Measurements from ENCODE around the gene DNASE1L2.

Gene DNASE1L2

DNA sequence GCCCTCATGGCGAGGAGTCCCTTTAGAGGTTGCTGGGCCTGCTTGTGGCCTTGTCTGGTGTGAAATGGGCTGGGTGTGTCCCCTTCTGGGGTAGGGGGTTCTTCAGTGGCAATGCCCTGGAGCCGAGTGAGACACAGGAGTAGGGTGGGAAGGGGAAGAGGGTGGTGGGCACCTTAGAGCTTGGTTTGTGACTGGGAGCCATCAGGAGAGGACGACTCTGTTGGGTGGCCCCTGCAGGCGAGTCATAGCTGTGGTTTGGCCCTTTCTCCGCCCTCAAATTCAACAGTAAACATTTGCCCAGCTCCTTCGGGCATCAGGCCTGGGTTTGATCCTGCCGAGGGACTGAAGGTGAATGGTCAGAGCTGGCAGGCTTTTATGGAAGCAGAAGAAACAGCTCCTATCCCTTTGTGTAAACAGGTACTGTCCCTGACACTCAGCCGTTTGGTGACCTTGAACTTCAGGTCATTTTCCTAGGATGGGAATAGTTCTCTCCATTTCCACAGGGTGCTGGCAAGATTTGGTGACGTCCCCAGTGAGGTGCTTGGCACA, 9.9 kb upstream of the DNASE1L2 start:
- no peak for DNase-seq (ENCODE audit: low read depth)

GRCh38 chr16:2226918-2227317, 9.3 kb upstream of the DNASE1L2 start:
- no peak for DNase-seq (ENCODE audit: low read depth)

DNA sequence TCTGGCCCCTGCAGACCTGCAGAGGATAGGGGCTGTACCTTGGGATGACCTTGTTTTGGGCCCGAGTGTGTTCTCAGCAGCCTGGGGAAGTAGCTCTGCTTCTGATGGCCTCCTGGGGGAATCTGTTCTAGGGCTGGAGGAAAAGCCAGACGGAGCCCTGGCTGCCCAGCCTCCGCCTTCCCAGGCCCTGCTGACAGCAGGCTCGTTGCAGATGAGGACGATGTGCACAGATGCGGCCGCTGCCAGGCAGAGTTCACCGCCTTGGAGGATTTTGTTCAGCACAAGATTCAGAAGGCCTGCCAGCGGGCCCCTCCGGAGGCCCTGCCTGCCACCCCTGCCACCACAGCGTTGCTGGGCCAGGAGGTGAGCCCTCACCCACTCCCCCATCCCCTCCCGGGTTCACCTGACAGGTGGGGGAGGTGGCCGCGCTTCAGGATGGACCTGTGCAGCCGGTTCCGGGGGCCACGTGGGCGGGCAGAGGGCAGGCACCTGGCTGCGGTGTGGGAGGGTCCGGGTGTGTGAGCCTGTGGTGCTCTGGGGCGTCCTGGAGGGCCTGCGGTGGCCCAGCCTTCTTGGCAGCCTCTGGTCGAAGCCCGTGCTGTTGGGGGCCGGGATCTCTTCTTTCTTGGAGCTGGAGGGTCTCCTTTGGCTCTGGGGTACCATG, 8.0 kb upstream of the DNASE1L2 start:
- no peak for DNase-seq (ENCODE audit: low read depth)

GRCh38 chr16:2229091-2229490, 7.2 kb upstream of the DNASE1L2 start:
- DNase-seq (ENCODE audit: low read depth): no peak

DNA sequence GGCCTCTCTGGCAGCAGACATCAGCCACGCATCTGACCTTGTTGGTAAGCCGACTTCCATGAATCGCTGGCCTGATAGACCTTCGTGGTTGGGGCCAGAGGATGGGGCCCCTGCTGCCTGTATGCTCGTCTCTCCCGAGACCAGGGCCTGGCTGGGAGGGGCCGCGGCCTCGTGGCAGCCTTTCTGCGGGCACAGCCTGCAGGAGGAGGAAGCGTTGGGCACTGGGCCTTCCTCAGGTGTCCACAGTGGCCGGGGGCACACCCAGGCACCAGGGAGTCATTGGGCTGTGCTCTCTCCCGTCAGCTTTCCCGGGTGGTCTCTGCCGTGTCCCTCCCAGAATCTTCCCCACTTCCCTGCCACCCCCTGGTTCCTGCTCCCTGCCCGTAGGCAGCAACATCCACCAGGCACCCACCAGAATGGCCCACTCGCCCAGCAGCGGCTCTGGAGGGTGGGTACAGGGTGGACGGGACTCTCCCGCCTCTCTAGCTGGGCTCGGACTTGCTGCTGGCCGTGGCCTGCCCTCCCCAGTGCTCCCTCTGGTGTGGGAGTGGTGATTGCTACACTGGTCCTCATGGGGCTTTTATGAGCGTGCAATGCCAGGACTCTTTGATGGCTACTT, 6.5 kb upstream of the DNASE1L2 start:
- no peak for DNase-seq (ENCODE audit: low read depth)

DNA sequence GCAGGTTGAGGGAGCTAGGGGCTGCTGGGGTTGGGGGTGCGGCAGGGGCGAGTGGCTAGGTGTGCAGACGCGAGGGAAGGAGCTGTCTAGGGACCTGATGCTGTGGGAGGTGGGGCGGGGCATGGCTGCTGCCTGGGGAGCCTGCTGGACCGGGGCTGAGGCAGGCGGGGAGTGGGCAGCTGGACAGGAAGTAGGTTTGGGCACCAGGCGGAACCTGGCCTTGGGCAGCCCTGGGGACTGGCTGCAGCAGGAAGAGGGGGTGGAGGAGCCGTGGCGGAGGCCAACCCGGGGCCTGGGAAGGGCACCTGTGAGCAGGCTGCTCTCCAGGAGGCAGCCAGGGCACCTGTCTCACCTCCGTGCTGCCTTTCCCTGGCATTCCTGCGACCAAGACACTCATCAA, 5.9 kb upstream of the DNASE1L2 start:
- no peak for DNase-seq (ENCODE audit: low read depth)

GRCh38 chr16:2231016-2231931, 5.0 kb upstream of the DNASE1L2 start:
- DNase-seq (ENCODE audit: low read depth): no peak

GRCh38 chr16:2232094-2232990, 3.9 kb upstream of the DNASE1L2 start:
- no peak for DNase-seq (ENCODE audit: low read depth)

DNA sequence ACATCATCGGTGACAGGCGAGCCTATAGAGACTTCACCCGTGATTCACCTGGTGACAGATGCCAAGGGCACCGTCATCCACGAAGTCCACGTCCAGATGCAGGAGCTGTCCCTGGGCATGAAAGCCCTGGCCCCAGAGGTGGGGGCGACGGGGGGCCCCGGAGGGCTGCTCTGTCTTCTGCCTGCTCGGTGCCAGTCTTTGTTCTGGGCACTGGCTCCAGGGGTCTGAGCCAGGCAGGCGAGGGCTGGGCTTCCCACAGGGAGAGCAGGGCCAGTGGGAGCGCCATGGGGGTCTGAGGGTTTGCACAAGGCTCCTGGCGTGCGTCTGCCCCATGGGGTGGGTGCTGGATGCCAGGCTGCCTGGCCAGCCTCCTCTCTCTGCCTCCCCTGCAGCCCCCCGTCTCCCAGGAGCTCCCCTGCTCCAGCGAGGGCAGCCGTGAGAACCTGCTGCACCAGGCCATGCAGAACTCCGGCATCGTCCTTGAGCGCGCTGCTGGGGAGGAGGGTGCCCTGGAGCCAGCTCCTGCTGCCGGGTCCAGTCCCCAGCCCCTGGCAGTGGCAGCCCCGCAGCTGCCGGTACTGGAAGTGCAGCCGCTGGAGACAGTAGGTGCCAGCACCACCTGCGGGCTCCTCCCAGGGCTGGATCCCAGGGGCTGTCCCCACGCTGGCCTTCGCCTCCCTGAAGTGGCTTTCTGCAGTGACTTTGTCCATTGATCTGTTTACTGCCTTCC, 3.0 kb upstream of the DNASE1L2 start:
- no peak for DNase-seq (ENCODE audit: low read depth)

DNA sequence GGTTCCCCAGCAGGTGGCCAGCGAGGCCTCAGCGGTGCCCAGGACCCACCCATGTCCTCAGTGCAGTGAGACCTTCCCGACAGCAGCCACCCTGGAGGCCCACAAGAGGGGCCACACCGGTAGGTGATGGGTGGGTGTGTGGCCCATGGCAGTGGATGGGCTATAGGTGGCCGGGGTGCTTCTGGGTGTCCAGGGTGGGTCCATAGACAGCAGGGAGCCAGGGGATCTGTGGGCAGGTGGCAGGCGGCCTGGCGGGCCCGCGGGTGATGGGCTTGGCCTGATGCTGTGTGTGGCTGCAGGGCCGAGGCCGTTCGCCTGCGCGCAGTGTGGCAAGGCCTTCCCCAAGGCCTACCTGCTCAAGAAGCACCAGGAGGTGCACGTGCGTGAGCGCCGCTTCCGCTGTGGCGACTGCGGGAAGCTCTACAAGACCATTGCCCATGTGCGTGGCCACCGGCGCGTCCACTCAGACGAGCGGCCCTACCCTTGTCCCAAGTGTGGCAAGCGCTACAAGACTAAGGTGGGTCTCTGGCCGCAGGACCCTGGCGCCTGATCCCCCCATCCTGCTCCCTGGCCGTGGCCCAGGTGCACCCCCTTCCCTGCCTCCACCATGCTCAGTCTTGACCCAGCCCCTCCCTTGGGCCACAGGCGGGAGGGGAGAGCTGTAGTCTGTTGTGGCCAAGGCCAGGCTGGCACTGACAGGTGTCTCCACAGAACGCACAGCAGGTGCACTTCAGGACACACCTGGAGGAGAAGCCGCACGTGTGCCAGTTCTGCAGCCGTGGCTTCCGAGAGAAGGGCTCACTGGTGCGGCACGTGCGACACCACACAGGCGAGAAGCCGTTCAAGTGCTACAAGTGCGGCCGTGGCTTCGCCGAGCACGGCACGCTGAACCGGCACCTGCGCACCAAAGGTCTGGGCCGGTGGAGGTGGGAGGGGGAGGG, 2.1 kb upstream of the DNASE1L2 start:
- DNase-seq (ENCODE audit: low read depth): no peak

DNA sequence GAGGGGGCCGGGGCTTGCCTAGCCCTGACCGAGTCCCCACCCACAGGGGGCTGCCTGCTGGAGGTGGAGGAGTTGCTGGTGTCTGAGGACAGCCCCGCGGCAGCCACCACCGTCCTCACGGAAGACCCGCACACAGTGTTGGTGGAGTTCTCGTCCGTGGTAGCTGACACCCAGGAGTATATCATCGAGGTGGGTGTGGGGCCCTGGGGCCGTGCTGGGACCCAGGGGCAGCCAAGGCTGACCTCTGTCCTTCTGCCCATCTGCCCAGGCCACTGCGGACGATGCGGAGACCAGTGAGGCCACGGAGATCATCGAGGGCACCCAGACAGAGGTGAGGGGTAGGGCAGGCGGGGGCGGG, 1.5 kb upstream of the DNASE1L2 start:
- no peak for DNase-seq (ENCODE audit: low read depth)

DNA sequence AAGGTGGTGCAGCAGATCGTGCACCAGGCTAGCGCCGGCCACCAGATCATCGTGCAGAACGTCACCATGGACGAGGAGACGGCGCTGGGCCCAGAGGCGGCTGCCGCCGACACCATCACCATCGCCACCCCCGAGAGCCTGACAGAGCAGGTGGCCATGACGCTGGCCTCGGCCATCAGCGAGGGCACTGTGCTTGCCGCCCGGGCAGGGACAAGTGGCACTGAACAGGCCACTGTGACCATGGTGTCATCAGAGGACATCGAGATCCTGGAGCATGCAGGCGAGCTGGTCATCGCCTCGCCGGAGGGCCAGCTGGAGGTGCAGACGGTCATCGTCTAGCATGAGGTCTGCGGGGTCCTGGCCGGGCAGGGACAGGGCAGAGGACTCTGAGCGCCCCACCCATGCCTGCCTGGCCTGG, 1.0 kb upstream of the DNASE1L2 start:
- DNase-seq (ENCODE audit: low read depth): no peak

- DNase-seq (ENCODE audit: low read depth): no peak
Measured at GRCh38 chr16:2235695-2236336, 428 bp upstream of the DNASE1L2 start.

- no peak for DNase-seq (ENCODE audit: low read depth)
Measured at GRCh38 chr16:2237102-2237482, 848 bp downstream of the DNASE1L2 start.

DNA sequence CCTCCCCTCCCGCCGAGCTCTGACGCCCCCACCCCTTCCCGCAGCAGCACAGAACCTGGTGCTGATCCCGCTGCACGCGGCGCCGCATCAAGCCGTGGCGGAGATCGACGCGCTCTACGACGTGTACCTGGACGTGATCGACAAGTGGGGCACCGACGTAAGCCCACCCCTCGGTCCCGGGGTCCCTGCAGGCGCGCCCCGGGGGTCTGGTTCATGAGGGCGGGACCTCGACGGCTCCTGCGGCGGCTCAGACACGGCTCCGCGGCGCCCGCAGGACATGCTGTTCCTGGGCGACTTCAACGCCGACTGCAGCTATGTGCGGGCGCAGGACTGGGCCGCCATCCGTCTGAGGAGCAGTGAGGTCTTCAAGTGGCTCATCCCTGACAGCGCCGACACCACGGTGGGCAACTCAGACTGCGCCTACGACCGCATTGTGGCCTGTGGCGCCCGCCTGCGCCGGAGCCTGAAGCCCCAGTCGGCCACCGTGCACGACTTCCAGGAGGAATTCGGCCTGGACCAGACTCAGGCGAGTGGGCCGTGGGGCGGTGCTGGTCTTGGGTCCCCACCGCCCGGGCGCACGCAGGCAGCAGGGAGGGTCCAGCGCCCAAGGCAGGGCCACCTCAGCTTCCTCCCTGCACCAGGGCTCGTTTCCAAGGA, 1.4 kb downstream of the DNASE1L2 start:
- DNase-seq (ENCODE audit: low read depth): no peak

GRCh38 chr16:2238150-2238837, 2.0 kb downstream of the DNASE1L2 start:
- no peak for DNase-seq (ENCODE audit: low read depth)

DNA sequence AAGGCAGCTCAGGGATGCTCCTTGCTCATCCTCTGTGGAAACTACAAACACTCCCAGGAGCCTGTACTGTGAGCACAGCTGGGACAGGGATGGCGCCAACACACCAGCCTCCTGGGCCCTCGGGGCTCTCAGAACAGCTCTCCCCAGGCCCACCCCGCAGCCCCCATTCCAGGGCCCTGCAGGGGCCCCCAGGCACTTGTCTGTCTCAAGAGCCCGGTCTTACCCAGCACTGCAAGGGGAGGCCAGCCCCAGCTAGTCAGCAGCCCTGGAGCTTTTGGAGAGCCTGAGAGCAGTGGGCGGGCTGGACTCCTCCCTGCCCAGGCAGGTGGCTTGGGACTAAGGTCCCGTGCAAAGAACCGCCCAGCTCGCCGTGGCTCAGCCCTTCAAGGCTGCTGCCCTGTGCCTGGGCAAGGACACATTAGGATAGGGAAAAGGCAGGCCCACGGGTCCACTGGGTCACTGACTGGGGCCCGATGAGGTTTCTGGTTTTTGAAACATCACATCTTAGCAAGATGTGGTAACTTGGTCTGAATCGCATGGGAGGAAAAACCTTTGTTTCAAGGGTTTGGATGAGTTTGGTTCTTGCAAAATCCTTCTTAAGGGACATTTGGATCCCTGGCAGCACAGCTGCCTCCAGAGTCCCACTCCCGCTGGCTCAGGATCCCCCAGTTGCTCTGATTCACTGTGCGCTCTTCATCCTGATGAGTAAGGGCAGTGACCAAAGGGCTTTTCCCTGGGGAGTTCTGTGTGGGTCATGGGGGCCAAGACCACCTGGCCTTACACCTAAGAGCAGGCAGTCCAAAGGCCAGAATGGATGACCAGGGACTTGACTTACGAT, 2.8 kb downstream of the DNASE1L2 start:
- no peak for DNase-seq (ENCODE audit: low read depth)

Data from stimulated activated CD8-positive, alpha-beta memory T cell treated with anti-CD3 and anti-CD28 coated beads, Interleukin-4, amount 100 ng/mL, for 24 hours (primary cell).